MM.1S (cell line): Measurements from ENCODE around the gene DMXL2.

Experiments
- DNase-seq: peaks from one replicate; pipeline ENCODE4 v3.0.0-alpha.2; 2015
- H2AFZ ChIP-seq: fragments of 300-600 bp; sonication (generic); 2 replicates; pipeline ENCODE4 v1.6.0; 2016; ENCODE audit warnings: antibody characterized with exemption, low read length
- H3F3A ChIP-seq: fragments of 300-600 bp; sonication (generic); 2 replicates; pipeline ENCODE4 v1.6.1; 2016; ENCODE audit warnings: mild to moderate bottlenecking, antibody characterized with exemption, low read length, moderate library complexity, mixed read lengths; ENCODE audit not compliant: insufficient read depth
- H3K27ac ChIP-seq: fragments of 300-600 bp; sonication (generic); 2 replicates; pipeline ENCODE4 v1.5.1; 2016; ENCODE audit warnings: mild to moderate bottlenecking, low read length
- H3K27me3 ChIP-seq: fragments of 300-600 bp; sonication (generic); replicated peaks from 2 replicates; pipeline ENCODE4 v1.6.0; 2016; ENCODE audit warnings: low read length; ENCODE audit not compliant: insufficient read depth
- H3K36me3 ChIP-seq: fragments of 300-600 bp; sonication (generic); replicated peaks from 2 replicates; pipeline ENCODE4 v1.6.1; 2016; ENCODE audit warnings: mild to moderate bottlenecking, low read length, mixed read lengths; ENCODE audit not compliant: insufficient read depth
- H3K4me1 ChIP-seq: fragments of 300-600 bp; sonication (generic); 2 replicates; pipeline ENCODE4 v1.6.1; 2016; ENCODE audit warnings: low read length, mixed read lengths
- H3K4me2 ChIP-seq: fragments of 300-600 bp; sonication (generic); 2 replicates; pipeline ENCODE4 v1.6.0; 2016; ENCODE audit warnings: low read depth, low read length
- H3K4me3 ChIP-seq: fragments of 300-600 bp; sonication (generic); 2 replicates; pipeline ENCODE4 v1.5.1; 2016; ENCODE audit warnings: low read length, mixed read lengths
- H3K79me2 ChIP-seq: fragments of 300-600 bp; sonication (generic); 2 replicates; pipeline ENCODE4 v1.6.1; 2016; ENCODE audit warnings: mixed run types, low read length, mixed read lengths
- H3K9ac ChIP-seq: fragments of 300-600 bp; sonication (generic); 2 replicates; pipeline ENCODE4 v1.6.1; 2016; ENCODE audit warnings: low read length, mixed read lengths
- H3K9me2 ChIP-seq: fragments of 300-600 bp; sonication (generic); replicated peaks from 2 replicates; pipeline ENCODE4 v1.6.1; 2016; ENCODE audit warnings: mild to moderate bottlenecking, low read length, mixed read lengths; ENCODE audit not compliant: insufficient read depth
- H3K9me3 ChIP-seq: fragments of 300-600 bp; sonication (generic); replicated peaks from 2 replicates; pipeline ENCODE4 v1.6.1; 2016; ENCODE audit warnings: mild to moderate bottlenecking, low read length, mixed read lengths; ENCODE audit not compliant: insufficient read depth
- H4K20me1 ChIP-seq: fragments of 300-600 bp; sonication (generic); 2 replicates; pipeline ENCODE4 v1.6.1; 2016; ENCODE audit warnings: mild to moderate bottlenecking, low read length, moderate library complexity, mixed read lengths; ENCODE audit not compliant: insufficient read depth
- EZH2 ChIP-seq: fragments of 300-600 bp; sonication (generic); optimal IDR thresholded peaks from 2 replicates; pipeline ENCODE3; 2017; ENCODE audit warnings: low read depth, mild to moderate bottlenecking, antibody characterized with exemption, low read length, mixed read lengths
- EZH2phosphoT487 ChIP-seq: fragments of 300-600 bp; sonication (generic); IDR thresholded peaks from 2 replicates; pipeline ENCODE4 v1.6.1; 2018; ENCODE audit warnings: antibody characterized with exemption, low read length
- TF ChIP-seq, protein P1 (sequence below): fragments of 300-600 bp; sonication (generic); IDR thresholded peaks from 2 replicates; pipeline ENCODE4 v1.5.1; 2016; ENCODE audit warnings: antibody characterized with exemption, low read length, mixed read lengths

The DMXL2 gene

DNA sequence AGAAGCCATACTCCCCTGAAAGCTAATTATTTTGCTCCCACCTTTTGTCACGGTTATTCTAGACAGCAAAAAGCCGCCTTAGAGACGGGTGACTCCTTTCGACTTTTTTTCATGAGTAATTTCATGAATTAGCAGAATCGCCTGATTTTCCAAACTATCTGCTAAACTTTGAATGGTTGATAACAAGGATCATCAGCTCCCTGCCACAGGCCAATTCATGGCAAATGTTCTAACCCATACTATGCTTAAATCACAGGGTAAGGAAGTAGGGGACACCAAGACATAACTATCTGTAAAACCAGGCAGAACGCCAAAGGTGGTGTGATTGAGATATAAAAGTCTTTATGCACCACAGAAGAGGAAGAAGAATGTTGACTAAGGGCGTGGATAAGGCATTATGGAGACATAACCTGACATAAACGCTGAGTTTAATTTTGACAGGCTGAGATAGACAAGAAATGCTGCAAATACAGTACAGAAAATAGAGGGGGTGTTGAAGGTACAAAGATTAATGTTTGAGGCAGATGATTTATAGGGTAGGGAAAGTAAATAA, 891 bp upstream of the DMXL2 start:
- H3K4me1 ChIP-seq = peaks cover 22% of the 10 kb centered on the region
- H4K20me1 ChIP-seq = no peaks in the 10 kb centered on the region
- H3K9me3 ChIP-seq = no peaks in the 10 kb centered on the region
- H3F3A ChIP-seq = peaks cover 18% of the 10 kb centered on the region; the same call in 1 of the 2 replicates
- no peak for TF ChIP-seq EZH2phosphoT487
- TF ChIP-seq, protein P1, sequence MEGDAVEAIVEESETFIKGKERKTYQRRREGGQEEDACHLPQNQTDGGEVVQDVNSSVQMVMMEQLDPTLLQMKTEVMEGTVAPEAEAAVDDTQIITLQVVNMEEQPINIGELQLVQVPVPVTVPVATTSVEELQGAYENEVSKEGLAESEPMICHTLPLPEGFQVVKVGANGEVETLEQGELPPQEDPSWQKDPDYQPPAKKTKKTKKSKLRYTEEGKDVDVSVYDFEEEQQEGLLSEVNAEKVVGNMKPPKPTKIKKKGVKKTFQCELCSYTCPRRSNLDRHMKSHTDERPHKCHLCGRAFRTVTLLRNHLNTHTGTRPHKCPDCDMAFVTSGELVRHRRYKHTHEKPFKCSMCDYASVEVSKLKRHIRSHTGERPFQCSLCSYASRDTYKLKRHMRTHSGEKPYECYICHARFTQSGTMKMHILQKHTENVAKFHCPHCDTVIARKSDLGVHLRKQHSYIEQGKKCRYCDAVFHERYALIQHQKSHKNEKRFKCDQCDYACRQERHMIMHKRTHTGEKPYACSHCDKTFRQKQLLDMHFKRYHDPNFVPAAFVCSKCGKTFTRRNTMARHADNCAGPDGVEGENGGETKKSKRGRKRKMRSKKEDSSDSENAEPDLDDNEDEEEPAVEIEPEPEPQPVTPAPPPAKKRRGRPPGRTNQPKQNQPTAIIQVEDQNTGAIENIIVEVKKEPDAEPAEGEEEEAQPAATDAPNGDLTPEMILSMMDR = no peak
- TF ChIP-seq EZH2 = no peak
- H2AFZ ChIP-seq = peak overlapping the region; percentile 89
- no peaks in the 10 kb centered on the region for H3K9me2 ChIP-seq
- no peak for DNase-seq
- no peak overlapping the region for H3K27ac ChIP-seq
- peaks cover 27% of the 10 kb centered on the region for H3K27me3 ChIP-seq
- H3K4me2 ChIP-seq = peak overlapping the region; percentile 94
- H3K4me3 ChIP-seq = peak overlapping the region; percentile 88
- no peaks in the 10 kb centered on the region for H3K79me2 ChIP-seq
- H3K9ac ChIP-seq = peak overlapping the region; percentile 64; the same call in 1 of the 2 replicates
- no peaks in the 10 kb centered on the region for H3K36me3 ChIP-seq

DNA sequence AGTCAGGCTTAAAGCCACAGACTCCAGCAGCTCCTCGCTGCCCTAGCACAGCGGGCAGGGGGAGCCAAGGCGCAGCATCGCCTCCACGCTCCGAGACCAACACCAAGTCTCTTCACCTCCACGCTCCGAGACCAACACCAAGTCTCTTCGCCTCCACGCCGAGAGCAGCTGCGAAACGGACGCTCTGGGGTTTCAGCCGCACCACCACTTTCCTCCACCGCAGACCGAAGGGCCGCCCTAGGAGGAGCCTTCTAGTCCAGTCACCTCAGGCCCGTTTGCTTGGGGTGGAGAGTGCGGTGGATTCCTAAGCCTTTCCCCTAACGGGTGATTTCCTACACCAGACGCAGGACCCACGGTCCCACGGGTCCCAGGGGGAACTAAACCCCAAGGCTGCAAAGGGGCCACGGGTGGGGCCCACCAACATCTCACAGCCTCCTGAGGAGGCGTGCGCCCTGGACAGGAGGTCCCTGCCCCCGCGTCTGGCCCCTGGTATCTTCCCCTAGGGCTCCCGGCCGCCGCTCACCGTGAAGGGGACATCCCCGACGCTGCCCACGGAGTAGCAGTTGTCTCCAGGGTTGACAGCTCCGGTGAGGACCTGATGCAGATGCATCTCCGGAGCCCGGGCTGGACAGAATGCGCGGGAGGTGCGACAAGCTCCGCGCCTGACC, 501 bp downstream of the DMXL2 start:
- H3K4me2 ChIP-seq = peak overlapping the region; percentile 94
- H3K9me3 ChIP-seq = no peaks in the 10 kb centered on the region
- peak overlapping the region; percentile 88 for H3K4me3 ChIP-seq
- H3K79me2 ChIP-seq = no peaks in the 10 kb centered on the region
- peaks cover 27% of the 10 kb centered on the region for H3K27me3 ChIP-seq
- H3K9ac ChIP-seq = peak overlapping the region; percentile 64
- H3K27ac ChIP-seq = no peak overlapping the region
- TF ChIP-seq EZH2phosphoT487 (no peak), EZH2 (no peak)
- TF ChIP-seq, protein P1 = no peak
- no peaks in the 10 kb centered on the region for H4K20me1 ChIP-seq
- H3K9me2 ChIP-seq = no peaks in the 10 kb centered on the region
- peaks cover 18% of the 10 kb centered on the region; the same call in 1 of the 2 replicates for H3F3A ChIP-seq
- H3K36me3 ChIP-seq = no peaks in the 10 kb centered on the region
- H3K4me1 ChIP-seq = peaks cover 22% of the 10 kb centered on the region
- peak; percentile 60 for DNase-seq
- H2AFZ ChIP-seq = peak overlapping the region; percentile 89

DNA sequence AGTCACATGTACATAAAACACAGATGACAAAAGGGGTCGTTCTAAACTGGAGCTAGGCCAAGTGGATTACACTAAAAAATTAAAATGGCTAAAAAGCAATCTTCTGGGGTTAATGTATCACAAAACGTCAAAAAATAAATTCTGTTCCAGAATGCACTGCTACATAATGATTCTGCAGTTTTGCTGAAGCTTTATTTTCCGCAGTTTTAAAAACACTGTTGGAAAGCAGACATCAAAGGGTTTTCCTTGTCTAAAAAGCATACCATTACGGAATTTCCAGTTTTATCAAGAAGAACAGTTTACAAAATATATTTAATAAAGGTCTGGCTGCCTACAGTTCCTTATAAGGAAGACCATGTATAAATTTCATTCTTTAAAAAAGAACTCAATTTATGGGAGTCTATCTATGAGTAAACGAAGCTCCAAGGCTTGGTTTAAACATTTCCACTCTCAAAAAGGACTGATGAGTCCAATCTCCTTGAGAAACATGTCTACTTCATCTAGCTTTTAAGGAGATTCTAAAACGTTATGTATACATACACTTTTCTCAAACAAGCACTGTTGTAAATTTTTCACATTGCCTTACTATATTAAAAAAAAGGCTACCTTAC, 1.3 kb downstream of the DMXL2 start:
- no peak overlapping the region for H3K27ac ChIP-seq
- H3K9ac ChIP-seq = no peak overlapping the region
- peaks cover 18% of the 10 kb centered on the region; the same call in 1 of the 2 replicates for H3F3A ChIP-seq
- H3K27me3 ChIP-seq = peaks cover 27% of the 10 kb centered on the region
- H3K4me3 ChIP-seq = peak overlapping the region; percentile 88; the same call in 1 of the 2 replicates
- H4K20me1 ChIP-seq = no peaks in the 10 kb centered on the region
- TF ChIP-seq EZH2 (no peak), EZH2phosphoT487 (no peak)
- TF ChIP-seq, protein P1 = no peak
- peak overlapping the region; percentile 94 for H3K4me2 ChIP-seq
- H2AFZ ChIP-seq = no peak overlapping the region
- peaks cover 22% of the 10 kb centered on the region for H3K4me1 ChIP-seq
- no peaks in the 10 kb centered on the region for H3K9me2 ChIP-seq
- no peaks in the 10 kb centered on the region for H3K79me2 ChIP-seq
- H3K9me3 ChIP-seq = no peaks in the 10 kb centered on the region
- no peaks in the 10 kb centered on the region for H3K36me3 ChIP-seq
- DNase-seq = no peak
